Skeletal muscle satellite cell (primary cell): ENCODE results near the gene CAMTA1.

Experiments
- H3K27me3 ChIP-seq: 2 replicates; pipeline ENCODE4 v1.7.0; 2013; ENCODE audit warnings: low read length; ENCODE audit not compliant: control insufficient read depth, insufficient read depth
- H3K36me3 ChIP-seq: 2 replicates; pipeline ENCODE4 v1.7.0; 2013; ENCODE audit warnings: mild to moderate bottlenecking, control low read depth, low read length; ENCODE audit not compliant: insufficient read depth
- H3K4me1 ChIP-seq: 2 replicates; pipeline ENCODE4 v1.7.0; 2013; ENCODE audit warnings: low read length; ENCODE audit not compliant: control insufficient read depth, insufficient read depth
- H3K4me2 ChIP-seq: 2 replicates; pipeline ENCODE4 v1.7.0; 2013; ENCODE audit warnings: mild to moderate bottlenecking, low read length
- H3K4me3 ChIP-seq: 2 replicates; pipeline ENCODE4 v1.7.0; 2013; ENCODE audit warnings: low read length
- H3K9ac ChIP-seq: 2 replicates; pipeline ENCODE4 v1.7.0; 2013; ENCODE audit warnings: mild to moderate bottlenecking, low read depth, low read length, moderate library complexity
- H3K9me3 ChIP-seq: replicated peaks from 2 replicates; pipeline ENCODE4 v1.7.0; 2013; ENCODE audit warnings: mild to moderate bottlenecking, control low read depth, low read length

CAMTA1 gene

GRCh38 chr1:7106442-7107108, 321.3 kb downstream of the CAMTA1 start:
- H3K27me3 ChIP-seq: peaks cover 15% of the 10 kb centered on the region
- H3K4me1 ChIP-seq: no peaks in the 10 kb centered on the region
- no peak overlapping the region for H3K4me3 ChIP-seq
- H3K9me3 ChIP-seq: no peaks in the 10 kb centered on the region
- H3K4me2 ChIP-seq: no peak overlapping the region
- no peak overlapping the region for H3K9ac ChIP-seq
- no peaks in the 10 kb centered on the region for H3K36me3 ChIP-seq

- H3K9ac ChIP-seq: no peak overlapping the region
- no peaks in the 10 kb centered on the region for H3K4me1 ChIP-seq
- H3K36me3 ChIP-seq: no peaks in the 10 kb centered on the region
- no peaks in the 10 kb centered on the region for H3K9me3 ChIP-seq
- no peak overlapping the region for H3K4me2 ChIP-seq
- H3K4me3 ChIP-seq: no peak overlapping the region
- peaks cover 18% of the 10 kb centered on the region for H3K27me3 ChIP-seq
These were observed 322.0 kb downstream of the CAMTA1 start for GRCh38 chr1:7107109-7107830.

DNA sequence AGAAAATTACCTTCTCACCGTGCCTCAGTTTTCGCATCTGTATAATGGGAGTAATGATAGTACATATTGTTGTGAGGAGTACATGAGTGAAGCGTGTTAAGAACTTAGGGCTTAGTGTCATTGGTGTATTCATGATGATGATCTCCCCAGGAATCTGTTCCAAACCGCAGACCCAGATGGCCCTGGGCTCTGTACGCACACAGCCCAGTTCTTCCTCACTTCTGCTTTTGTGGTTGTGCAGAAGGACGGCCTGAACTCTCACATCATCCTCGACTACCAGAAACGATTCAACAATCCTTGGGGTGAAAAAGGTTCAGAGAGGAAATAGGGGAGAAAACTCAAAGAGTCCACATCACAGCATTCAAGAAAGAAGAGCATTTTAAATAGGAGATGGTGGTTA, 323.0 kb downstream of the CAMTA1 start:
- H3K27me3 ChIP-seq: peaks cover 18% of the 10 kb centered on the region
- H3K4me3 ChIP-seq: no peak overlapping the region
- no peaks in the 10 kb centered on the region for H3K36me3 ChIP-seq
- no peak overlapping the region for H3K9ac ChIP-seq
- no peak overlapping the region for H3K4me2 ChIP-seq
- no peaks in the 10 kb centered on the region for H3K9me3 ChIP-seq
- no peaks in the 10 kb centered on the region for H3K4me1 ChIP-seq

DNA sequence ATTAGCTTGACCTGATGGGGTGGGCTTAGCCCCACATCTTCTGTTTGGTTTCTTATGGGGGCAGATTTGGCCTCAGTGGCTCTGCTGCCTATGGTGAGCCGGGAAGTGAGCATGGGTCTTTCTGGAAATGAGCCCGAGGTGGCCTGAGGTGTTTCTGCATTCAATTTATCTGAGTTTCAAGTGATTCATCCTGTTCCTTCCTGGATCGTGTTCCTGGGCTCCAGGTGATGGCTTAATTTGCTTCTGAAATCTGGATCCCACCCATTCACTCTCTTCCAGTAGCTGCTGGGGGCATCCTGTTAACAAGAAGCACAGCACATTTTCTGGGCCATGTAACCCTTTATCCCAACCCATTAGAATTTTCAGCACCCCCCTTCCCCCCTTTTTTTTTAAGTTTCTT, 324.6 kb downstream of the CAMTA1 start:
- Histone ChIP-seq H3K4me2 (no peak overlapping the region), H3K9me3 (no peaks in the 10 kb centered on the region), H3K4me3 (no peak overlapping the region), H3K27me3 (peaks cover 18% of the 10 kb centered on the region), H3K9ac (no peak overlapping the region), H3K36me3 (no peaks in the 10 kb centered on the region), H3K4me1 (no peaks in the 10 kb centered on the region)

GRCh38 chr1:7110321-7110720, 325.1 kb downstream of the CAMTA1 start:
- Histone ChIP-seq H3K27me3 (peaks cover 18% of the 10 kb centered on the region), H3K9ac (no peak overlapping the region), H3K4me1 (no peaks in the 10 kb centered on the region), H3K9me3 (no peaks in the 10 kb centered on the region), H3K4me3 (no peak overlapping the region), H3K36me3 (no peaks in the 10 kb centered on the region), H3K4me2 (no peak overlapping the region)

DNA sequence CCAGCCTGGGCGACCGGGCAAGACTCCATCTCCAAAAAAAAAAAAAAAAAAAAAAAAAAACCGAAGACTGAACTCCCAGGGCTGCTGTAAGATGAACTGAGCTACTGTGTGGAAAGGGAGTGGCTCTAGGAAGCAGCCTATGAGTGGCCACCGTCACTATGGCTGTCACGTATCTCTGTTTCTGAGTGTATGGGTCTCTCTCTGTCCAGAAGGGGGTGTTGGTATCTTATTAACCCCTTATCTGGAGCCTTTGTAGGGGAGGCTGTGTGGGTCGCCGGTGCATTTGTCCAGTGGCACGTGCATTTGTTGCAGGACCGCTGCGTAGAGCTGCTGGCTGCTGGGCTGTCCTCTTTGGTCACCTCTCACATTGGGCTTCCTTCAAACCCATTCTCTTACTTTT, 326.6 kb downstream of the CAMTA1 start:
- no peaks in the 10 kb centered on the region for H3K4me1 ChIP-seq

GRCh38 chr1:7113136-7113535, 327.9 kb downstream of the CAMTA1 start:
- Histone ChIP-seq H3K4me3 (no peak overlapping the region), H3K36me3 (no peaks in the 10 kb centered on the region), H3K4me1 (peaks cover 10% of the 10 kb centered on the region), H3K4me2 (no peak overlapping the region), H3K9ac (no peak overlapping the region), H3K9me3 (no peaks in the 10 kb centered on the region), H3K27me3 (peaks cover 15% of the 10 kb centered on the region)

More for the DNA sequence above, 326.6 kb downstream of the CAMTA1 start:
- Histone ChIP-seq H3K27me3 (peaks cover 18% of the 10 kb centered on the region), H3K4me3 (no peak overlapping the region), H3K9ac (no peak overlapping the region), H3K36me3 (no peaks in the 10 kb centered on the region), H3K4me2 (no peak overlapping the region), H3K9me3 (no peaks in the 10 kb centered on the region)

DNA sequence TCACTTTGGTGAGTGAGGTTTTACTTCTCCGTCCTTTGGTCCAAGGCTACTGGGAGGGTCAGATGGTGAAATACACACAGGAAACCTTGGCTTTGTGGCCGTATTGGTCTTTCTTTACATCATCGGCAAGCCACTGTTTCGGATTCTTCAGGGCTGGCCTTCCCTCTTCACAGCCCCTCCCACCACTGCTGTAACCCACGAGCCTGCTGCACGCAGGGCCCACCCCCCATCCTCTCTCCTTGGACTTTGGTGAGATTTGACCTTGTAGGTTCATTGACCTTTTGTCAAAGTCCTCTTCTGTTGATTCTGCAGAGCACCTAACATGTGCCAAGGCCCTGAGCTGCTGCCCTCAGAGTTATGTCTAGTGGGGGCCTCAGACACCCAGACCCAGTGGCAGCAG, 328.6 kb downstream of the CAMTA1 start:
- H3K9ac ChIP-seq: no peak overlapping the region
- H3K36me3 ChIP-seq: no peaks in the 10 kb centered on the region
- no peaks in the 10 kb centered on the region for H3K9me3 ChIP-seq
- no peak overlapping the region for H3K4me2 ChIP-seq
- H3K4me1 ChIP-seq: peaks cover 16% of the 10 kb centered on the region
- peaks cover 19% of the 10 kb centered on the region for H3K27me3 ChIP-seq
- H3K4me3 ChIP-seq: no peak overlapping the region

DNA sequence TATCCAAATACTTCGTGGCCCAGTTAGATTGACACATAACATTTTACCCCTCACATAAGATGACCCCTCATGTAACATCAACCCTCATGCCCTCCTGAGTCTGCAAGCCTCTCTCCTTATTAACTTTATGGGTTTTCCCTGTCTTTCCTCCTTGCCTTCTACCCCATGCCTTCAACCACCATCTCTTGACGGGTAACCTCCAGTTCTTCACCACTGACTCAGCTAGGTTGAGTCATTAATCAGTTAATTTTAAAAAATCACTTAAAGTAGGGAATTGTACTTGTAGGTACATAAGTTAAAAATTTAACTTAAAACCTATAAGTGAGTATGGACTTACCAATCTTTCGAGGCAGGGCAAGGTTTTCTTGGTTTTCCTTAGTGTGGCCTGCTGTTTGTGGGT, 330.7 kb downstream of the CAMTA1 start:
- Histone ChIP-seq H3K9me3 (no peaks in the 10 kb centered on the region), H3K4me2 (no peak overlapping the region), H3K27me3 (peaks cover 13% of the 10 kb centered on the region), H3K4me1 (peaks cover 25% of the 10 kb centered on the region), H3K4me3 (no peak overlapping the region), H3K36me3 (no peaks in the 10 kb centered on the region), H3K9ac (no peak overlapping the region)

DNA sequence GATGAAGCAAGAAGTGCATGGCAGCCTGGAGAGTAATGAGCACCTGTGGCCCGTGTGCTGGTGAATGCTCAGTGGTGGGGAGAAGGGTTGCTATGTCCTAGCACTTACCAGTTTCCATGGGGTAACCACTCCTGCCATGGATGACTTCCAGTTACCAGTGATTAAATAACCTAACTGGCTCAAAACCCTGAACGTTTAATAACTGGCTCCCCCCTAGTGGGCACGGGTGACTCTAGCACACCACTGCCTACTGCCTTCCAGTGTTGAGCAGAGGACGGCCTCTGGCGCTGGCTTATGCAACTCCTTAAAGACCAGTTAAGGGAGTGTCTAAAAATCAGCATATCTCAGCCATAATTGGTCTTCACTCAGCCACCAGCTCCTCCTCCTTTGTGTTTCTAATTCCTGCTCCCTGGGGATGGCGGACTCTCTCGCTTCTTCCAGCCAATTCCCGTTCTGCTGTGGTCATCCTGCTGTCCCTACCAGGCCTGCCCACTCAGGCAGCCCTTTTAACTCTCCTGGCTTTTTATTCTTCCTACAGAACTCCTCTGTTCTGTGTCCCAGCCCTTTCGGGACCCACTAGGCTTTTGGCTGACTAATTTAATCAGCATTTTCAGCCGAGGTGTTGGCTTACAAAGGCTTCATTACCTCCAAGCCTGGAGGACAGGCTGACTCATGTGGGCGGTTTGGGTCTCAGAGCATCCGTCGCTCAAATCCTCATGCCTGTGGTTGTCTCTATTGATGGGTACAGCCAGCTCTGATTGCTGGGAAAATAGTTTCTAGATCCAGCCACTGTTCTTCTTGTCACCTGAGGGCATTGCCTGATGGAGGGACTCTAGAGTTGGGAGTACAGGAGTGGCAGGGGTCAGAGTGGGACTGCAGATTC, 332.4 kb downstream of the CAMTA1 start:
- H3K36me3 ChIP-seq: no peaks in the 10 kb centered on the region
- no peaks in the 10 kb centered on the region for H3K9me3 ChIP-seq
- H3K27me3 ChIP-seq: peaks cover 10% of the 10 kb centered on the region
- peak overlapping the region; percentile 32 for H3K9ac ChIP-seq
- peak overlapping the region; percentile 67 for H3K4me2 ChIP-seq
- H3K4me1 ChIP-seq: peaks cover 25% of the 10 kb centered on the region
- peak overlapping the region; percentile 48 for H3K4me3 ChIP-seq

- Histone ChIP-seq H3K9ac (no peak overlapping the region), H3K4me3 (no peak overlapping the region), H3K4me2 (peak overlapping the region; percentile 17), H3K9me3 (no peaks in the 10 kb centered on the region), H3K27me3 (peaks cover 10% of the 10 kb centered on the region), H3K36me3 (no peaks in the 10 kb centered on the region), H3K4me1 (peaks cover 25% of the 10 kb centered on the region)
These were observed 333.9 kb downstream of the CAMTA1 start for GRCh38 chr1:7119156-7119555.
